T-helper 2 cell treated with Interferon-gamma antibody and Interleukin-4, amounts not matched to agents 100 ng/mL and 5 ng/mL, for 36 hours (primary cell): ENCODE data around the gene CHST12. TPM values are rescaled to one million over a fixed set of nuclear protein-coding genes. Genes with fewer than 3 reads are reported as not detected.

Source experiments
- intact Hi-C: fragments of 100-400 bp; cut with micrococcal nuclease; formaldehyde crosslinking; loops from one replicate; pipeline ENCODE4 v1.15.1; 2023
- total RNA-seq: library from RNA; stranded (reverse); gene quantifications from 2 replicates; pipeline ENCODE4 v1.2.3, GENCODE V29; 2022

Gene CHST12
- total RNA-seq, 1 donor from 2014 or later: 55.6 TPM

DNA sequence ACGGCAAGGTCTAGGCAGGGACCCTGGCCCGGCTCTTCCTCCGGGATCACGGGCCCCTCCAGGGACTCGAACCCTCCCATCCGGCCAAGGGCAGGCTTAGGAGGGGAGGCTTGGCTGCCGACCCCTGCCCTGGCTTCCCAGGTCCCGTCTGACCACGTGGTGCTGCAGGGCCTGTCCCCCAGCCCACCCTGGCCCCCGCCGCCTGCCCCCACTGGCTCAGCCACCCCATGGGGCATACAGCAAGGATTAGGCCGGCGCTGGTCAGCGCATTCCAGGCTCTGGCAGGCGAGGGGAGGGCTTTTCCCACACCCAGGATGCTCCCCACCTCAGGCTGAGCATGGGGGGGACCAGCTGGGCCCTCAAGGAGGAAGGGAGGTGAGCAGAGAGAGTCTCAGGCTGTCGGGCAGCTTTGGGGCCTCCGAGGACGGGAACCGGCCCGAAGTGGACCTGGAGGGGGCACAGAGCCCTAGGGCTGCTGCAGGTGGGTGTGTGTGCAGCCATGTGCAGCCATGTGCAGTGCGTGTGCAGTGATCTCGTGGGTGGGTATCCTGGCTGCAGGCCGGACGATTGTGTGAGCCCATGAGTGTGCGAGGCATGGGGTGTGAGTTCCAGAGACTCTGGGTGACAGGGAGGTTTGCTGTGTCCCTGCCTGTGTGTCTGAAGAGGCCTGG, 73.5 kb downstream of the CHST12 start:
- intact Hi-C loops: loop anchor here (1.0 to 10.0 kb wide), 4 partner anchors 45 to 238 kb away; partner anchors contain the start of genes BRAT1 and IQCE

- intact Hi-C loops: loop anchor here (1.0 to 10.0 kb wide), 4 partner anchors 45 to 237 kb away; partner anchors contain the start of genes BRAT1 and IQCE
Measured at GRCh38 chr7:2477447-2478398, 74.3 kb downstream of the CHST12 start.

GRCh38 chr7:2478399-2478785, 75.0 kb downstream of the CHST12 start:
- intact Hi-C loops: loop anchor here (5.0 to 10.0 kb wide), 3 partner anchors 44 to 236 kb away; partner anchors contain the start of genes BRAT1 and IQCE

DNA sequence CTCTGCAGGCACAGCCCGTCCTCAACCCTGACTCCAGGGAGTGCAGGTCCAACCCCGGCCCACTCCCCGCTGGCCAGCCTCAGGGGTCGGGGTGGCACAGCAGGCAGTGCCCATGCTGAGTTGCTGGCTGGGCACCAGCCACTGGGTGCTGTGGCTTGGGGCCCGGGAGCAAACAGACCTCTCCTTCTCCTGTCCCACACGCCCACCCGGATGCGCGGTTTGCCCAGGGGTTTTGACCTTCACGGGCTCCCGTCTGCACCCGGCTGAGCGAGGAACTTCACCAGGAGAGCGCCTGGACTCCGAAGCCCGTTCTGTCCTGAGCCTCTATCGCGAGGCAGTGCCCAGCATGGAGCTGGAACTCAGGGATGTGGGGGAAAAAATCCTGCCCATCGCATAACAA, 75.4 kb downstream of the CHST12 start:
- intact Hi-C loops: loop anchor here (5.0 to 10.0 kb wide), 3 partner anchors 44 to 236 kb away; partner anchors contain the start of genes BRAT1 and IQCE

DNA sequence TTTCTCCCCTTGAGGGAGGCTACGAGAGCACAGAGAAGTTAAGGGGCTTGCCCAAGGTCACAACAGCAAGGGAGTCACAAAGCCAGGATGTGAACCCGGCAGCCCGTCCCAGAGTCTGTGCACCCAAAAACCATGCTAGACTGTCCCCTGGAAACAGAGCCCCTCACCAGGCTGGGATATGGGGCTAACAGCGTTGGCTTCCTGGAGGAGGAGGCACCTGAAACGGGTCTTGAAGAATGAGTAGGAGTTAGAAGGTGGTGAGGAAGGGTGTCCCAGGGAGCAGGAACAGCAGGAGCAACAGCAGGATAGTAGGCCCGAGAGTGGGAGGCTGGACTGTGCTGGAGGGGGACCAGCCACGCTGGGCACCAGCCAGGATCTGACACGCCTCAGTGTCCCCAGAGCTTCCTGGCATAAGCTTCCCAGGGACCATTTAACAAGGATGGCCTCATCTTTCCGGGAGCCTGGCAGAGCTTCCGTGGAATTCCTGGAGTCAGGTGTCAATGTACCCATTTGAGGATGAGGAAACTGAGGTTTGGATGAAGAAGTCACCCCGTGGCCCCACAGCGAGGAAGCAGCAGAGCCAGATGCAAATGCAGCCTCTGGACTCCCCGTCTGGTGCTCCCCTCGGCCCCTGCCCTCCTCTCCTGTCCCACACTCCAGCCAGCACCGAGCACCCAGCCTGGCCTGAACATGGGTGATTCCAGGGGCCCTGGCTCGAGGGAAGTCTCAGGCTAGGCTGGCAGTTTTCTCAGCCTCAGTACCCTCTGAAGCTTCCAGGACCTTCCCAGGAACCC, 76.1 kb downstream of the CHST12 start:
- intact Hi-C loops: loop anchor here (5.0 to 10.0 kb wide), 3 partner anchors 43 to 235 kb away; partner anchors contain the start of genes BRAT1 and IQCE

DNA sequence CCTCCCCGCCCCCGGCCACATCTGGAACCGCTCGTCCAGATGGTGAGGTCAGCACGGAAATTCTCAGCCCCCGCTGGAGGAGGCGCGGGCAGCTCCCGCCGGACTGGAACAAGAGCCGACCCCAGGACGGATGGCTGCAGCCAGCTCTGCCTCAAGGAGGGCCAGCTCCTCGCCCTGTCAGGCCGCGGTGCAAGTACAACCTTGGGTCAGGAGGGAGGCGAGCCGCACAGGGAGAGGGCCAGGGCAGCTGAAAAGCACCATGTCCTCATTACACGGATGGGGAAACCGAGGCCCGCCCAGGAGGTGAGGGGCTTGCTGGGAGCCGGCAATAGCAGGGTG, 76.6 kb downstream of the CHST12 start:
- intact Hi-C loops: no loop called here

- intact Hi-C loops: no loop called here
Measured at GRCh38 chr7:2481195-2481594, 77.8 kb downstream of the CHST12 start.

DNA sequence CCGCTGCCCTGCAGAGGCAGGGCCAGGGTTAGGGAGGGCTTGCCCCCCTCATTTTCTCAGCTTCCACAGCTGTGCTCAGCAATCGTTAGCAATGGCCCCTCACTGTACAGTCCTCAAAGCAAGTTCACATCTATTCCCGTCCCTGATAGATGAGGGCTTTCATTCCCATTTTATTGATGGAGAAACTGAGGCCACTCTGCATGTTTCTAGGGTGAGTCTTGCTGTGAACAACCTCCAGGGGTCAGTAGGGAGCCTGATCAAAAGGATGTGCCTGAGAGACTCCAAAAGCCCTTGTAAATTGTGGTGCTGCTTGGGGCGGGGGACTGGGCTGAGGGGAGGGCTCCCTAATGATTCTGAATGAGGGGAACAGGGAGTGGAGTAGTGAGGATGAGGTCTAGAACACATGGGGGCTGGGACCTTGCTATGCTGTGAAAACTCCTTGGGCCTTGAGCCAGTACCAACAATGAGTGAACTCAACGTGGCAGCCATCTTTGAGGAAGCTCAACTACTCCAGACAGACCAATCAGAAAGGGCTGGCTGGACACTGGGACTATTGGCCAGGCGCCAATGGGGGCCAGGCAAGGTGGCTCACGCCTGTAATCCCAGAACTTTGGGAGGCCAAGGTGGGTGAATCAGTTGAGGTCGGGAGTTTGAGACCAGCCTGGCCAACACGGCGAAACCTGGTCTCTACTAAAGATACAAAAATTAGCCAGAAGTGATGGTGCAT, 79.5 kb downstream of the CHST12 start:
- intact Hi-C loops: no loop called here

GRCh38 chr7:2483494-2483893, 80.1 kb downstream of the CHST12 start:
- intact Hi-C loops: no loop called here

DNA sequence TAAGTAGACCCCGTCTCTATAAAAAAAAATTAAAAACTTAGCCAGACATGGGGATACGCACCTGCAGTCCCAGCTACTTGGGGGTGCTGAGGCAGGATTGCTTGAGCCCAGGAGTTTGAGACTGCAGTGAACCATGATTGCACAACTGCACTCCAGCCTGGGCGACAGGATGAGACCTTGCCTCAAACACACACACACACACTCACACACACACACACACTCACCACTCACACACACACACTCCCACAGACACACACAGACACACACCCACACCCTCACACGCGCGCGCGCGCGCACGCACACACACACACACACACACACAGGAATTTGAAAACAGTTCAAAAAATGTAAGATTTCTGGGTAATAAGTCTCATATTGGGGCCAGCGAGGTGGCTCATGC, 81.5 kb downstream of the CHST12 start:
- intact Hi-C loops: no loop called here

DNA sequence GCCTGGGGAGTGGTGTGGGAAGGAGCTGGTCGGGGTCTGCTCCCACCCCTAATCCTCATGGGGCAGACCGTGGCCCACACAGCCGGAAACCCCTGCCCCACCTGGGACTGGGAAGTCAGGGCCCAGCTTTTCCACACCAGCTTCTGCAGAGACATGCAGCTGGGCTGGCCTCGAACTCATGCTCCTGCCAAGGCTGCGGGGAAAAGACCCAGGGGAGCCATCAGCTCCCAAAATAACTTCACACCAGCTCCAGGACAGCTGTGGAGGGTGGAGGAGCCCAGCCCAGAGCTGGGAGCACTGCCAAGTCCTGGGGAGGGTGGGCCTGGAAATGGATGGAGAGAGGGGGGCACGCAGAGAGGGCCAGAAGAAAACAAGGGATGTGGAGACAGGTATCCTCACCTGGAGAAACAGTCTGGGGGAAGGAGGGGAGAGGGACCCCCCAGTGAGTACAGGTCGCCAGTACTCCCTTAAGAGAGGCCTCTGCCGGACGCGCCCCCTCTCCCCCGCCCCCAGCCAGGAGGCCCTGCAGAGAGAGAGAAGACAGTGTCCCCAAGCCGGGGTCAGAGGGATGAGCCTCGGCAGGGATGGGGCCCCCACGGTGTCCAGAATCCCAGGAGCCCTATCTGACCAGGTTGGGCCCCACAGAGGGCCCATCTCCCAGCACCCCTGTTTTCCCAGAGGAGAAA, 84.3 kb downstream of the CHST12 start:
- intact Hi-C loops: no loop called here

DNA sequence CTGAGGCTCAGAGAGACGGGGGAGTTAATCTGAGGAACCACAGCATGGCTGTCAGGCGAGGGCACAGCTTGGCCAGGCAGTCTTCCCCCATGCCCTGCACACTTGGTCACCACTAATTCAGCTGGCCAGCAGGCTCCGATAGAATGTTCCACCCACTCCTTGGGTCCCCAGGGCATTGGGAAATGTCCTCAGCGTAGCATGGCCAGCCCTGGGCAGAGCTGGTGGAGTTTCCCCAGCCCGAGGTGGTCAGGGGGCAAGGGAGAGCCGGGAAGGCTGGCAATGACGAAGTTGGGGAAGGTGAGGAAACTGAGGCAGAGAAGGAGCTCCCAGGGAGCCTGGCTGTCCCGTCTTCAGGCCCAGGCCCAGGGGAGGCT, 84.8 kb downstream of the CHST12 start:
- intact Hi-C loops: no loop called here

DNA sequence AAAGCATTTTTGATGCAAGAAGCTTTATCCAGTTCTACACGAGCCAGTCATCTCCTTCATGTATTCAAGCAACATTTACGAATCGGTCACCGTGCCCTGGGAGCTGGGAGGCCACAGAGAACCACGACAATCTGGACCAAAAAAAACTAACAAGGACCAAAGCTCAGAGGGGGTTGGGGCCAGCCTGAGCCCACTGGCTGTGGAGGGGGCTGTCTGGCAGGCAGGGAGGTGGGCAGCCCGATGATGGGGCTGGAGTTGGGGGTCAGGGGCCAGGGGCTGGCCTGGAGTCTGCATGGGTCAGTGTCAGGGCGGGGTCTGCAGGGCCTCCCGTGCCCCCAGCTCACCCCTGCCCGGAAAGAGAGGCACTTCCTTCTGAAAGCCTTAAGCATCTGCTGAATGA, 85.3 kb downstream of the CHST12 start:
- intact Hi-C loops: no loop called here

- intact Hi-C loops: no loop called here
Measured at GRCh38 chr7:2490181-2490651, 86.8 kb downstream of the CHST12 start.

GRCh38 chr7:2492038-2492437, 88.6 kb downstream of the CHST12 start:
- intact Hi-C loops: no loop called here

DNA sequence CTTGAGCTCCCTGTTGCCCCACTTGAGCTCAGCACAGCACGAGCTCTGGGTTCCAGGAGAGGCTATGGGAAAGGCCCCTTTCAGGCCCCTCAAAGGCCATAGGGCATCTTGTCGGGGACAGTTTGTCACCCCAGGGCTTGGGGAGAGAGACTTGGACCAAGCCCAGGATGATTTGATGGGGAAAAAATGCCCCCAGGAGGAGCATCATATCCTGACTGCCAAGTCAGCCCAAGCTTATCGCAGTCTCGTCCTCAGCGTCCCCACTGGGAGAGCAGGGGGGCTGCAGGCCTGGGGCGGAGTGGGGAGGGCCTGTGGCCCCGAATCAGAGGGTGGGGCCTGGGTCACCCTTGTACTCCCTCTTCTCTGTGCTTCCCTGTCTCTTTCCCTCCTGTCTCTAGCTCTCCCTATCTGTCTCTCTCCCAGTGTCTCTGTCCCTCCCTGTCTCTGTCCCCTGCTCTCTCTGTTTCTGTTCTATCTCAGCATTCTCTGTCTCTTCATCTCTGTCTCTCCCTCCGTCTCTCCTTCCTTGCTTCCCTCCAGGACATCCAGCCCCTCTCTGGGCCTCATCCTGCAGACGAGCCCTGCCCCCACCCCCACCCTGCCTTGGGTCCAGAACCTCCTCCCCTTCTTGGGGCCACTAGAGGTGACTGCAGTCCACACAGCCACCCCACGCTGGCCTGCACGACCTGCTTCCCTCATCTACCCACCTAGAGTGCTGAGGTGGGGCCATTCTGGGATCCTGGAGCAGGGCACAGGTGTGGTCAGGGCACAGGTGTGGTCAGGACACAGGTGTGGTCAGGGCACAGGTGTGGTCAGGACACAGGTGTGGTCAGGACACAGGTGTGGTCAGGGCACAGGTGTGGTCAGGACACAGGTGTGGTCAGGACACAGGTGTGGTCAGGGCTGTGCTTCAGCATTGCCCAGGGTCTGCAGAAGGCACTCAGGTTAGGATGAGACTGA, 90.1 kb downstream of the CHST12 start:
- intact Hi-C loops: no loop called here

- intact Hi-C loops: no loop called here
Measured at GRCh38 chr7:2494191-2495130, 91.0 kb downstream of the CHST12 start.
